A673 (cell line): ENCODE results near the gene TRIM66.

ENCODE experiments used
- CTCF ChIP-seq: fragments of 300-800, 200-600 bp; sonication (generic); conservative IDR thresholded peaks from 2 replicates; pipeline ENCODE4 v1.5.1; 2017; ENCODE audit warnings: low read depth, mild to moderate bottlenecking, antibody characterized with exemption, low read length, moderate library complexity, mixed read lengths
- EZH2 ChIP-seq: fragments of 200-600 bp; sonication (generic); IDR thresholded peaks from 2 replicates; pipeline ENCODE4 v1.6.1; 2017; ENCODE audit warnings: borderline replicate concordance, low read depth, mild to moderate bottlenecking, mixed read lengths, antibody characterized with exemption, low read length; ENCODE audit not compliant: poor library complexity, severe bottlenecking

GRCh38 chr11:8621147-8621546 lies 61.3 kb downstream of the TRIM66 start:
- TF ChIP-seq EZH2: no peak
- no peak for TF ChIP-seq CTCF
